Left cardiac atrium (tissue), 4 donors: ENCODE measurements around the gene RHOC. TPM values are rescaled to one million over a fixed set of nuclear protein-coding genes. Genes with fewer than 3 reads are reported as not detected.
"Not testable (repeated sequence)": the region's sequence is repeated elsewhere in the genome, so short reads cannot be mapped to it uniquely, and the experiment has no call there.

Experiments
- ATAC-seq, 2 donors: fragments of 200-7000 bp; cut with Tn5 transposase; one replicate each; pipeline ENCODE4 v1.9.1; 2020; ENCODE audit warnings: mild to moderate bottlenecking in 2 of 2, moderate library complexity in 2 of 2
- DNase-seq: peaks from one replicate; pipeline ENCODE4 v3.0.0-alpha.2; 2020
- intact Hi-C, 2 donors: fragments of 100-400 bp; cut with DNase I; formaldehyde crosslinking; loops; one replicate each; pipeline versions ENCODE4 v1.14.1 to v1.15.1; 2022 to 2023
- total RNA-seq, 2 donors: library from RNA; stranded (reverse); fragmentation: NEBNext Ultra II Directional; extraction: Animal tissue kit (Norgen Biotek cat#: 25700); gene quantifications; one replicate each; pipeline ENCODE4 v1.2.1, GENCODE V29; 2021
- donor health status: DM: no; HTN: yes; CAD: no.
- donor health status: DM: no; HTN: yes; CAD: no; lungs with severe emphysema.
- donor health status: DM: yes; HTN: yes; CAD: no.
- donor health status: Dilated cardiomyopathy.

Gene RHOC
- total RNA-seq, 2 donors from 2014 or later = 146 to 235 TPM

DNA sequence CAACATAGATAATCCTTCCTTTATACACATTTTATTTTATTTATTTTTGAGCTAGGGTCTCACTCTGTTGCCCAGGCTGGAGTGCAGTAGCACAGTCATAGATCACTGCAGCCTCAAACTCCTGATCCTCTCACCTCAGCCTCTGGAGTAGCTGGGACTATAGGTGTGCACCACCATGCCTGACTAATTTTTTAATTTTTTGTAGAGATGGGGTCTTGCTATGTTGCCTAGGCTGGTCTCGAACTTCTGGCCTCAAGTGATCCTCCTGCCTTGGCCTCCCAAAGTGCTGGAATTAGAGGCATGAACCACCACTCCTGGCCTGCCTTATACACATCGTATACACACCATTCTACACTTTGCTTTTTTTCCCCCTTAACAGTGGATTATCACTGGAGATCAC lies 14.4 kb upstream of the RHOC start:
- not testable (repeated sequence) for DNase-seq, ATAC-seq
- intact Hi-C loops = loop anchor here in 1 of 2 donors (10.0 kb wide), 1 partner anchor 164 kb away; no protein-coding TSS in a partner anchor

- intact Hi-C loops = loop anchor here in 1 of 2 donors (10.0 kb wide), 1 partner anchor 164 kb away; no protein-coding TSS in a partner anchor
- no peak for ATAC-seq
- no peak for DNase-seq
Measured at GRCh38 chr1:112720800-112721199, 13.9 kb upstream of the RHOC start.

DNA sequence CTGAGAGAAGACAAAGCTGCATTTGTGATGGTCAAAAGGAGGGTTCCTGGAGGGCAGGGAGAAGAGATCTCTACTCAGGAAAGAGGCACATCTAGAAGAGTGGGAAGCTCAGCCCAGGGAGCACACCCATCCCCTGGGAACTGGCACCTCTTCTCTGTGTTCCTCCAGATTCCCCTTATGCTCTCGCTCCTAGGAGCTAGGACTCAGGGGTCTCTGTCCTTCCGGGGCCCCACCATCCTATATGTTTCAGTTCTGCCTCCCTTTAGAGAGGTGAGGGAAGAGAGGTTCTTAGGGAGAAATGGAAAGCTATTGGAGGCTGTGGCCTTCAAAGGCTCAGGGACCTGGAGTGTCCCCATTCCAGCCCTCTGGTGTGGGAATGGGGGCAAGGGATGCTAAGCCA lies 12.8 kb upstream of the RHOC start:
- DNase-seq = no peak
- no peak for ATAC-seq
- intact Hi-C loops = loop anchor here (2.0 to 10.0 kb wide), 6 partner anchors 83 to 955 kb away; partner anchors contain the start of genes LRIG2 (in 1 of the 2) and SLC16A1 (in 1 of the 2)

DNA sequence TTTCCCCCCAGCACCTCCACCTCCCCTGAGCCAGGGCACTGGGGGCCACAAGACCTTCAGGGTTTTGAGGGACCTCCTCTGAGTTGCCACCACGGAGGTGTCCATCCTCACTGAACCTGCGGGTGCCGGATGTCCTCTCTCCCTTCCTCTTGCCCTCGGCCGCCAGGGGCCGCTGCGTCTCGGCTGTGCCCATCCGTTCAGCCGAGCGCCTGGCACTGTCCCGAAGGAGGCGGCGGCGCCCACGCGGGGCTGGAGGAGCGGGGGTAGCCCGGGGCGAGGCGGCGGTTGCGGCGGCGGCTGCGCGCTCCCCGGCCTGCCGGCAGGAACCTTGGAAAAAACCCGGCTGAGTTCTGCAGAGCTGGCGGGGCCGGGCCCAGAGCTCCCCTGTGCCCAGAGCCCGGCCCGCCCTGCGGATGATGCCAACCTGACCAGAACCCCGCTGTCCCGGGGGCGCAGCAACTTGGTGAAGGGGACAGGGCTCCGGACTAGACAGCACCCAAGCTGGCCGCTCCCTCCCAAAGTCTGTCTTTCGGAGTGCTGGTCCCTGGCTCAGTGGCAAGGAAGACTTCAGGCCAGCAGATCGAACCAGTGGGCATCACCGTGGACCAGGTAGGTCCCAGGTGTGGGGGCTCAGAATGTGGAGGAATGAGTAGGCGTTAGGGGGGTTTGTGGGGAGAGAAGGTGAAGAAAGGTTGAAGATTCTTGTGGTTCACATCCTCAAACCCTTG lies 11.9 kb upstream of the RHOC start:
- intact Hi-C loops = loop anchor here (2.0 to 10.0 kb wide), 5 partner anchors 84 to 956 kb away; partner anchors contain the start of genes LRIG2 (in 1 of the 2) and SLC16A1 (in 1 of the 2)
- ATAC-seq = peak in 1 of 2 donors; percentile 20
- peak; percentile 86 for DNase-seq

DNA sequence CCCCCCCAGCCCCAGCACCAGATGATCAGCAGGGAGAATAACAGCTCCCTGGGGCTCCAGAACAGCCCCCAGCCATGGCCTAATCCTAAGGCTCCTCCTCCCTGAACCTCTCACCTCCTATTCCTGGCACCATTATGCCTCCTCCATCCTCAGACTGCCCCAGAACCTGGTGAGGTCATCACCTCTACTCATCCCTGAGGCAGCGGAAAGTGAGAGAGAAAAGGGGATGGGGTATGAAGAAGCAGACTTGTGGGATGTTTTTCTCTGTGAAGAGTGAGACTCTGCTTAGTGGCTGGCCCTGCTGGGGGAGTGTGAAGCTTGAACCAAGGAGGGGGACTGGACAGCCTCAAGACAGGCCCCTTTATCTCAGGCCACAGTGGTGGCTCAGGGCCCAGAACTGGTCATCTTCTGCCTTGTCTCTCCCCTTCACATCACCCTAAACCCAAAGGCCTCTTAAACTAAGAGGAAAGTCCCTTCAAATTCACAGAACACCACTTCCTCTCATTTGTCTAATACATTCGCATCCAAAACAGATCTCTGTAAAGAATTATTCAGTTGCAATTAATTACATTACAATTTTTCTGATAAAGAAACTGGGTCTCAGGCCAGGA lies 10.4 kb upstream of the RHOC start:
- DNase-seq = no peak
- ATAC-seq = no peak
- intact Hi-C loops = loop anchor here in 1 of 2 donors (5.0 to 10.0 kb wide), 3 partner anchors 240 to 957 kb away; partner anchors contain the start of genes LRIG2 and SLC16A1

GRCh38 chr1:112716133-112716720 lies 9.3 kb upstream of the RHOC start:
- intact Hi-C loops = loop anchor here in 1 of 2 donors (1.0 to 10.0 kb wide), 4 partner anchors 88 to 959 kb away; partner anchors contain the start of genes LRIG2 and SLC16A1
- DNase-seq = peak; percentile 87
- ATAC-seq = peak; percentile 76 to 78

GRCh38 chr1:112715264-112716053 lies 8.5 kb upstream of the RHOC start, which contains the start of gene PPM1J:
TSS of gene PPM1J (minus strand) at chr1:112715332. CDS start at chr1:112715301, 31 bp downstream.
- ATAC-seq (peak; percentile 88 to 93), DNase-seq (peak; percentile 99)
- intact Hi-C loops = loop anchor here in 1 of 2 donors (1.0 to 10.0 kb wide), 4 partner anchors 89 to 959 kb away; partner anchors contain the start of genes LRIG2 and SLC16A1

- intact Hi-C loops = loop anchor here in 1 of 2 donors (5.0 to 10.0 kb wide), 3 partner anchors 243 to 960 kb away; partner anchors contain the start of genes LRIG2 and SLC16A1
- ATAC-seq (peak; percentile 4 to 17), DNase-seq (peak; percentile 55)
Measured at GRCh38 chr1:112714313-112715263, 7.7 kb upstream of the RHOC start.

DNA sequence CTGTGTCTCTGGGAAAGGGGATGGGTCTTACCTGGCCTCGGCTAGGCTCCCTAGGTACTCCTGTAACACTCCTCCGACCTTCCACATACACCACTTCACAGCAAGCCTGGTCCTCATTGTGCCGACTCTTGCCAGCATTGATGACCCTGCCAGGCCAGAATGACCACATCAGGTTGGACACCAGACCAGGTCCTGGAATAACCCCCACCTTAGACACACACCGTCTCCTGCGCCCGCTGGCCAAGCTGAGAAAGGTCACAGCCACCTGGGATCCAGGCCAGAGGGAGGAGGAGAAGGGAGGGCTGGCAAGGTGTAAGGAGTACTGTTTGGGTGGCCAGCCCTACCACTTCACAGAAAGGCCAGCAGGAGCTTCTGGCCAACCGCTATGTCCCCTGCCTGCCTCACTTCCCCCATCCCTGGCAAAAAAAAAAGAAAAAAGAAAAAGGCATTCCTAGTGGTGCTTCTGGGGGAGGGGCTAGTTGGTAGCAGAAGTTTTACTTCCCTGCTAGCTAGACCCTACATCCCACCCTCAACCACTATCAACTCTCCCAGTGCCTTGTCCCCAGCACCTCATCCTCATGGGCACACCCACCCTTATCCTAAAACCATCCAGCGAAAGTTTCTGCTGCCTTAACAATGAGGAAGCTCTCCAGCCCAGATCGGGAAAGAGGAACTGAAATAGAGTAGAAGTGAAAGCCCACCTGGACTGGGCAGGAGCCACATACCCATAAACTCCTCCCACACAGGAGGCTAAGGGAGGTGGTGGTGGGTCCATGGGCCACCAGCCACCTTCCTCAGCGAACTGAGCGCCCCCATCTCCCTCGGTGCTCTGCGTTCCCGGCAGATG lies 6.8 kb upstream of the RHOC start:
- ATAC-seq (no peak), DNase-seq (no peak)
- intact Hi-C loops = loop anchor here in 1 of 2 donors (10.0 kb wide), 1 partner anchor 961 kb away; no protein-coding TSS in a partner anchor

- no peak for ATAC-seq
Measured at GRCh38 chr1:112712701-112713128, 5.8 kb upstream of the RHOC start.

DNA sequence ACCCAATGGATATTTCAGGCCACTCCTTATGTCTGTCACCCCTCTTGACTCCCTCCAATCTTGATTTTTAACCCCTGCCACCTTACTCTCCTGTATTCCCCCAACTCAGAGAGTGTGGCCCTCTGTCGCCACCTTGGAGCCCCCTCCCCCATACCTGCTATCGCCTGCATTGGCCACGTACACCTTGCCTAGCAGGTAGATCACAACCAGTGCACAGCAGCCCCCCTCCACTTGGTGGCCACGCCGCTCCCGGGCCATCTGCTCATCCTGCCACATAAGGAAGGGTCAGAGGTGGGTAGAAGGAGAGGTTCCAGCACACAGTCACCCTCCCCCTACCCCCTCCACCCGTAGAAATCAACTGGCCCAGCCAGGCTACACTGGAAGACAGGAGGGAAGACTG lies 5.3 kb upstream of the RHOC start:
- DNase-seq (no peak), ATAC-seq (no peak)
- intact Hi-C loops = loop anchor here in 1 of 2 donors (10.0 kb wide), 1 partner anchor 963 kb away; no protein-coding TSS in a partner anchor

More at GRCh38 chr1:112712701-112713128, 5.8 kb upstream of the RHOC start:
- intact Hi-C loops = loop anchor here in 1 of 2 donors (10.0 kb wide), 1 partner anchor 962 kb away; no protein-coding TSS in a partner anchor
- DNase-seq = no peak

- intact Hi-C loops = loop anchor here in 1 of 2 donors (10.0 kb wide), 1 partner anchor 963 kb away; no protein-coding TSS in a partner anchor
- ATAC-seq = no peak
- no peak for DNase-seq
Measured at GRCh38 chr1:112711670-112712069, 4.7 kb upstream of the RHOC start.

GRCh38 chr1:112711041-112711440 lies 4.1 kb upstream of the RHOC start:
- no peak for DNase-seq
- intact Hi-C loops = loop anchor here in 1 of 2 donors (10.0 kb wide), 1 partner anchor 964 kb away; no protein-coding TSS in a partner anchor
- no peak for ATAC-seq

DNA sequence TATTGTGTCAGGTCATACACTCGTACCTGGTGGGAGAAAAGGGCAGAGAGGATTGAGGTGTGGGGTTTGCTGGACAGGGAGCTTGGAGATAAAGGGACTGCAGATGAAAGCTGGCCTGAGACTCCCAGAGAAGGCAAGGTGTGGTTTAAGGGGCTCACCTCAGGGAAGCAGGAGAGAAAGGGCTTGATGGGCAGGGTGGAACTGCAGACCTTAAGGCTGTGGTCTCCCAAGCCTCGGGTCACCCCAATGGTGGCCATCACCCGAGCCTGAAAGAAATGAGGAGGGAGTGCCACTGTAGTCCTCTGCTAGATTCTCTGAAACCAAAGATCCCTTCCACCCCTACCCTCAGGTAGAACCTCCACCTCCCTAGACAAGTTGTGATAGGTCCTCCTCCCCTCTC lies 3.7 kb upstream of the RHOC start:
- DNase-seq (no peak), ATAC-seq (no peak)
- intact Hi-C loops = loop anchor here in 1 of 2 donors (10.0 kb wide), 1 partner anchor 964 kb away; no protein-coding TSS in a partner anchor

DNA sequence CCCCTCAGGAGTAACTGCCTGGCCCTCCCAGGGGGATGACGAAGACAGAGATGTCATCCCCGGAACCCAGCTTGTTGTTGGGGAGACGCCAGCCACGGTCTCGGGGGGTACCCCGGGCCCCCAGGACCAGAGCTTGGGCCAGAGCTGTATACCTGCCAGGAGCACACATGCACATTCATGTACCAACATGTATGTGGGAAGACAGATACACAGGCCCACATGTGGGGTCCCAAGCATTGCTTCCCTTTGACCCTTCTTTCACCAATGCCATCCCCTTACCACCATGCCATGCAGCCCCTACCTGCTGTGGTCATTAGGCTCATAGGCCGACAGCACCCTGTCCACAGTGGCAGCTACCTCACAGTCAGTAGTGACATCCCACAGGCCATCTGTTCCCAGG lies 3.2 kb upstream of the RHOC start:
- no peak for DNase-seq
- intact Hi-C loops = loop anchor here in 1 of 2 donors (10.0 kb wide), 1 partner anchor 965 kb away; no protein-coding TSS in a partner anchor
- ATAC-seq = no peak

- ATAC-seq (no peak), DNase-seq (no peak)
Measured at GRCh38 chr1:112708489-112708888, 1.6 kb upstream of the RHOC start.

More at GRCh38 chr1:112708489-112708888, 1.6 kb upstream of the RHOC start:
- intact Hi-C loops = loop anchor here (5.0 kb wide), 2 partner anchors 91 to 316 kb away; partner anchors contain the start of genes CAPZA1 (in 1 of the 2) and ST7L (in 1 of the 2)
